Nephron progenitor cell (in vitro differentiated cells): ENCODE results near the gene GPR148.

Experiments
- DNase-seq: peaks from one replicate; pipeline ENCODE4 v3.0.0; 2021
- H3K27ac Mint-ChIP-seq: 2 replicates; pipeline ENCODE4 v1.8.0; 2021; ENCODE audit warnings: mild to moderate bottlenecking, moderate library complexity, mixed read lengths
- H3K27me3 Mint-ChIP-seq: 2 replicates; pipeline ENCODE4 v1.8.0; 2021; ENCODE audit warnings: mild to moderate bottlenecking, low read depth, mixed read lengths; ENCODE audit not compliant: poor library complexity
- H3K36me3 Mint-ChIP-seq: 2 replicates; pipeline ENCODE4 v1.8.0; 2021; ENCODE audit warnings: low read depth, mixed read lengths
- H3K4me1 Mint-ChIP-seq: 2 replicates; pipeline ENCODE4 v1.8.0; 2021; ENCODE audit warnings: mixed read lengths
- H3K4me3 Mint-ChIP-seq: 2 replicates; pipeline ENCODE4 v1.8.0; 2021; ENCODE audit warnings: mild to moderate bottlenecking, moderate library complexity, mixed read lengths
- H3K9me3 Mint-ChIP-seq: 2 replicates; pipeline ENCODE4 v1.8.0; 2021; ENCODE audit warnings: mild to moderate bottlenecking, moderate library complexity, mixed read lengths
- TF ChIP-seq, protein P1 (sequence below): fragments of 200-600 bp; sonication (generic); IDR thresholded peaks from 2 replicates; pipeline ENCODE4 v1.5.0; 2021; ENCODE audit warnings: antibody characterized with exemption

The GPR148 gene

DNA sequence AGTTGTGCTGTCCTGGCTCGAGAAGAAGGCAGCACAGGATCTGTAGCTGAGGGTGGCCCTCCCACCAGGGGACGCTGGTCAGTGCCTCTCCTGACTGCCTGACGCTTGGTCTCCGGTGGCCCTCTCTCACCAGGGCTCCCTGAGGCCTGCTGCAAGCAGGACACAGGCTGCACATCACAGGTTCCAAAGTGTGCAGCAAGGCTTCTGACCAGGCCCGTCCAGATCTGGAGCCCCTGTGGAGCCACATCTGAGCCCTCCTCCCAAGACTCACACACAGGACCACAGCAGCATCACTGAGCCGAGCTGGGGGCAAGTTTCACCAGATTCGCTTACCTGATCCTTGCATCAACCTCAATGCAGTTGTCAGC, 38.5 kb downstream of the GPR148 start:
- TF ChIP-seq, protein P1, sequence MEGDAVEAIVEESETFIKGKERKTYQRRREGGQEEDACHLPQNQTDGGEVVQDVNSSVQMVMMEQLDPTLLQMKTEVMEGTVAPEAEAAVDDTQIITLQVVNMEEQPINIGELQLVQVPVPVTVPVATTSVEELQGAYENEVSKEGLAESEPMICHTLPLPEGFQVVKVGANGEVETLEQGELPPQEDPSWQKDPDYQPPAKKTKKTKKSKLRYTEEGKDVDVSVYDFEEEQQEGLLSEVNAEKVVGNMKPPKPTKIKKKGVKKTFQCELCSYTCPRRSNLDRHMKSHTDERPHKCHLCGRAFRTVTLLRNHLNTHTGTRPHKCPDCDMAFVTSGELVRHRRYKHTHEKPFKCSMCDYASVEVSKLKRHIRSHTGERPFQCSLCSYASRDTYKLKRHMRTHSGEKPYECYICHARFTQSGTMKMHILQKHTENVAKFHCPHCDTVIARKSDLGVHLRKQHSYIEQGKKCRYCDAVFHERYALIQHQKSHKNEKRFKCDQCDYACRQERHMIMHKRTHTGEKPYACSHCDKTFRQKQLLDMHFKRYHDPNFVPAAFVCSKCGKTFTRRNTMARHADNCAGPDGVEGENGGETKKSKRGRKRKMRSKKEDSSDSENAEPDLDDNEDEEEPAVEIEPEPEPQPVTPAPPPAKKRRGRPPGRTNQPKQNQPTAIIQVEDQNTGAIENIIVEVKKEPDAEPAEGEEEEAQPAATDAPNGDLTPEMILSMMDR, result no peak
- Mint-ChIP-seq H3K36me3 (no peaks in the 10 kb centered on the region), H3K27me3 (peaks cover 3% of the 10 kb centered on the region), H3K27ac (no peak overlapping the region), H3K4me3 (no peak overlapping the region), H3K9me3 (peaks cover 4% of the 10 kb centered on the region), H3K4me1 (peaks cover 9% of the 10 kb centered on the region)
- no peak for DNase-seq

DNA sequence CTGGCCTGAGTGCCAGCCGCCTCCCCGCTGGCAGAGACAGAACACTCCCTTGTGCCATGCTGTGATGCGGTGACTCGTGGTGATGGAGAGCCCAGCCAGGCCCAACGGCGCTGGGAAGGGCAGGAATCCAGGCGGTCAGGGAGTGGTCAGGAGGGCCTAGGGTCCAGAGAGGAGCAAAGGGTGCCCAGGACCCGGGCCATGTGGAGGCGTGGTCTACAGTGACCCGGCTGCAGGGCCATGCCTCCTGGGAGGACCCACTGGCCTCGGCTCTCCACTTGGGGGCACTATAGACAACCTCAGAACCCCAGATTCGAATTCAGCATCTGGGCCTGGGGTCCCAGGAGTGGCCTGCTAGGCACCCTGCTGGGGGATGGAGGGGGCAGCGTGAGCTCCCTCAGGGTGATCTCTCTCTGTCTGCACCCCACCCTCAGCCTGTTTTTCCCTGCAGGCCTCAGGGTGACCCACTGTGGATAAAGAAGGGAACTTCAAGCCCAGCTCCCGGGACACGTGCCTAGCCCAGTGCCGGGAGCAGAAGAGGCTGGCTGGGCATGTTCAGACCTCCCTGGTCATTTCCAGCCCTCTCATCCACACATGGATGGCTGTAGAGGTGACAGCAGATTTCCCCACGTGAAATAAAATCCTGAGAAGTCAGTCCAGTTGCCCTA, 39.5 kb downstream of the GPR148 start:
- TF ChIP-seq, protein P1, result no peak
- H3K9me3 Mint-ChIP-seq, result peaks cover 14% of the 10 kb centered on the region
- H3K4me1 Mint-ChIP-seq, result peaks cover 9% of the 10 kb centered on the region

DNA sequence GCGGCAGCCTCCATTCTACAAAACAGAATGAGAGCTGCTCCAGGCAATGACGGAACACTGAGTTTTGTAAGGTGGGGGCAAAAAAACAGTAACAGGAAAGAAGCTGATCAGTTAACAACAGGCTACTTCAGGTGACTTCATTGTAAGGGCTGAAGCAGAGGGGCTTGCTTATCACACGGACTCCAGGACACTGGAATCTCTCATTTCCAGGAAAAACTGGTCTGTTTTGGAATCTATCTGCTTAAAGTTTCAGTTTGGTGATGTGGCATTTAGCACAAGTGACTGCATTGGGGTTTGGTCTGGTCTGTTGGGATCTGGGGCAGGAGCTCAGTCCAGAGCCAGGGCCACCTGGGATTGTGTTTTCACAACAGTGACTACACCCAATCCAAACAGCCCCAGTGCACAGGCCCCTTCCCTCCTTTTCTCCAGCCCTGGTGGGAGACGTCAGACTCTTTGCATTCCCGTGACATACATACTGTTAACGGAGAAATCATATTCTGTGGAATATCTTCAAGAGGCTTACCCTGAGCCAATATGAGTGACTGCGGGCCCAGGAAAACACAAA, 40.6 kb downstream of the GPR148 start:
- Mint-ChIP-seq H3K27me3 (peaks cover 3% of the 10 kb centered on the region), H3K36me3 (no peaks in the 10 kb centered on the region), H3K9me3 (peaks cover 19% of the 10 kb centered on the region), H3K27ac (no peak overlapping the region), H3K4me1 (peaks cover 9% of the 10 kb centered on the region), H3K4me3 (no peak overlapping the region)
- DNase-seq, result no peak
- TF ChIP-seq, protein P1, result no peak

More for the DNA sequence above, 39.5 kb downstream of the GPR148 start:
- peak overlapping the region; percentile 75 for H3K27ac Mint-ChIP-seq
- H3K36me3 Mint-ChIP-seq, result no peaks in the 10 kb centered on the region
- no peak overlapping the region for H3K4me3 Mint-ChIP-seq
- peaks cover 3% of the 10 kb centered on the region for H3K27me3 Mint-ChIP-seq
- no peak for DNase-seq

DNA sequence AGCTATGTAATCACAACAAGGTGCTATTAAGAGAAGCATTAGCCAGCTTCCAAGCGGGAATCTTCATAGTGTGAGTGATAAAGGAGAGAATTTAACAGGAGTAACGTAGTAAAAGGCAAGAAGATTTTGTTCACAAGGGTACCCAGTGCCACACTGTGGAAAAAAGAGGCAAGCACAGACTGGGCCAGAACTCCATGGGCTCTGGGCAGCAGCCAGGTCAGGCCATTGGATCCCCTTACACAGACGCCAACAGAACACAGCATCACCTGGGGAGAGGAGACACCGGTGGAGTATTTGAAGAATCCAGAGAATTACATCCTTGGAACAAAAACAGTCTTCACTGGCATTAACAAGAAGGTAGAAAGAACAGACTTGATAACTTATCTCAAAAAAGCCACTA, 47.7 kb downstream of the GPR148 start:
- no peak for DNase-seq
- Mint-ChIP-seq H3K36me3 (no peaks in the 10 kb centered on the region), H3K27ac (no peak overlapping the region), H3K9me3 (peaks cover 30% of the 10 kb centered on the region), H3K4me1 (no peaks in the 10 kb centered on the region), H3K4me3 (no peak overlapping the region), H3K27me3 (peaks cover 9% of the 10 kb centered on the region)
- TF ChIP-seq, protein P1, result no peak

DNA sequence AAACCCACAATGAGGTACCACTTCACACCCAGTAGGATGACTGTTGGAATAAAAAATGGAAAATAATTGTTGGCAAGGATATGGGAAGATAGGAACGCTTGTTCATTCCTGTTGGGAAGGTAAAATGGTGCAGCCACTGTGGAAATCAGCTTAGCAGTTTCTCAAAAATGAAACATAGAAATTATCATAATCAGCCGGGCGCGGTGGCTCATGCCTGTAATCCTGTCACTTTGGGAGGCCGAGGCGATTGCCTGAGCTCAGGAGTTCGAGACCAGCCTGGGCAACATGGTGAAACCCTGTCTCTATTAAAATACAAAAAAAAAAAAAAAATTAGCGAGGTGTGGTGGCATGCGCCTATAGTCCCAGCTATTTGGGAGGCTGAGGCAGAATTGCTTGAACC, 49.9 kb downstream of the GPR148 start:
- peaks cover 21% of the 10 kb centered on the region for H3K9me3 Mint-ChIP-seq
- no peaks in the 10 kb centered on the region for H3K36me3 Mint-ChIP-seq
- H3K4me1 Mint-ChIP-seq, result no peaks in the 10 kb centered on the region
- no peak overlapping the region for H3K4me3 Mint-ChIP-seq
- H3K27me3 Mint-ChIP-seq, result peaks cover 18% of the 10 kb centered on the region
- no peak overlapping the region for H3K27ac Mint-ChIP-seq
- no peak for DNase-seq
- TF ChIP-seq, protein P1, result no peak
